Dermis microvascular lymphatic vessel endothelial cell (primary cell): Measurements from ENCODE around the gene MAML3. TPM values are rescaled to one million over a fixed set of nuclear protein-coding genes. Genes with fewer than 3 reads are reported as not detected.

Experiments used
- DNase-seq, 2 donors: peaks; one replicate each; pipeline versions ENCODE4 v3.0.0 to v3.0.0-alpha.2; 2010; ENCODE audit warnings: low read depth in 2 of 2
- total RNA-seq: library from RNA; depleted of rRNA; stranded (reverse); fragments of >200 nt; gene quantifications from 2 replicates; pipeline ENCODE4 v1.2.1, GENCODE V29; 2014

MAML3 gene
- total RNA-seq, 1 donor from 2014 or later = 4.4 TPM

- no peak for DNase-seq
Observed at GRCh38 chr4:140047017-140047640, 106.9 kb downstream of the MAML3 start.

GRCh38 chr4:140046543-140046942 lies 107.4 kb downstream of the MAML3 start:
- no peak for DNase-seq

GRCh38 chr4:140046016-140046415 lies 108.0 kb downstream of the MAML3 start:
- no peak for DNase-seq

DNA sequence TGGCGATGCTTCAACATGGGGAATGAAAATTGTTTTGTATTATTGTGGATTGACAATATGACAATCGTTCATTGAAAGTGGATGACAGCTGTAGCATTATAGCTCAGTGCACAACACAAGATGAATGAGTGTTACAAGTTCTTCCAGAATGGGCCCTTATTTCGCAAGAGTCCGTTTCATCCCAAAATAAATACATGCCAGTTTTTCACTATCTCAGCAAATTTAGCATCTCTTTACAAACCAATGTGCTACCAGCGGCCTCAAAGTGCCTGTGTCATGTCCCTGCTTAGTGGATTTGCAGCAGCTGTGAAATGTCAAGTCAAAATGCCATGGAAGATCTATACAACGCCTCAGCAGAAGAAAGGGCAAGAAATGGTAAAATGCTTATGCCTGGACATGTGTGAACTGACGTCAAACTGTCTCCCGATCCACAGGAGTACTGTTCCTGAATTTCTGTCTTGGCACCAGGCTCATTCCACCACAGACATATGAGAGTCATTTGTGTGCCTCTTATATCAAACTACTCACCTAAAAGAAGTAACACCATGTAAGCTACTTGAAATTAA lies 109.6 kb downstream of the MAML3 start:
- DNase-seq = no peak

DNA sequence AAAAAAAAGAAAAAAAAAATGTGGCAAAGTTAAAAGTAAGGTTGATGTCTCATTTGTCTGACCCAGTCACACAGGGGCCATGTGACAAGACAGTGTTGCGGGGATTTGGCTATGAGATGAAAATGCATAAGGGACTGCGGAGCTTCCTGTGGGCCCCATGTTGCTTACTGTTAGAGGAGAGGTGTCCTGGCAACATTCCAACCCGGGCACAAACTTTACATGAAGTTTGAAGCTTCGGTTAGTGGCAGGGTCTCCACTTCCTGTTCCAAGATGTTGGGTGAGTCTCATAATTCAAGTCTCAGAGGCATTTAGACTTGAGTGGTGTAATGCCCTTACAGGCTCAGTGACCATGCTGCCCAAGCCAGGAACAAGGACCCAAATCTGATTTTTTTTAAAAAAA lies 111.3 kb downstream of the MAML3 start:
- no peak for DNase-seq

DNA sequence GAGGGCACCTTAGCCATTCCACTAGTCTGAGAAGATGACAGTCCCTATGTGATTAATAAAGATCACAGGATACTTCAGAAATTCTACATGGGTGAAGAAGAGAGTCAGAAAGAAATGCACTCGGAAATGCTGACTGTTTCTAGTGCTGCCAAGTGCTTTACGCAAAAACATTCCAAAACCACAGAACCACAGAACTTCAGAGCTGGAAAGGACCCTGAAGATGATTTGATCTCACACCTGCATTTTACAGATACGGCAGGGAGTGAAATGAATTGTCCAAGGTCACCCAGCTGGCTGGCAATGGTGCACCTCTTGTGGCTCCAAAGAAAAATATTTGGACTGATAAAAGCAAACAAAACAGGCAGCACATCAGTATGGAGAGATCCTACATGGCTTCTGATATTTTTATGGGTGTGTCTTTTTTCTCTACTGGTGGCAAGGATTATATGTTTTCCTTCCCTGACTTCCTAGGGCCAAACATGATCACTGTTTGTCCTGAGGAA lies 115.9 kb downstream of the MAML3 start:
- DNase-seq = peak in 1 of 2 donors; percentile 47

DNA sequence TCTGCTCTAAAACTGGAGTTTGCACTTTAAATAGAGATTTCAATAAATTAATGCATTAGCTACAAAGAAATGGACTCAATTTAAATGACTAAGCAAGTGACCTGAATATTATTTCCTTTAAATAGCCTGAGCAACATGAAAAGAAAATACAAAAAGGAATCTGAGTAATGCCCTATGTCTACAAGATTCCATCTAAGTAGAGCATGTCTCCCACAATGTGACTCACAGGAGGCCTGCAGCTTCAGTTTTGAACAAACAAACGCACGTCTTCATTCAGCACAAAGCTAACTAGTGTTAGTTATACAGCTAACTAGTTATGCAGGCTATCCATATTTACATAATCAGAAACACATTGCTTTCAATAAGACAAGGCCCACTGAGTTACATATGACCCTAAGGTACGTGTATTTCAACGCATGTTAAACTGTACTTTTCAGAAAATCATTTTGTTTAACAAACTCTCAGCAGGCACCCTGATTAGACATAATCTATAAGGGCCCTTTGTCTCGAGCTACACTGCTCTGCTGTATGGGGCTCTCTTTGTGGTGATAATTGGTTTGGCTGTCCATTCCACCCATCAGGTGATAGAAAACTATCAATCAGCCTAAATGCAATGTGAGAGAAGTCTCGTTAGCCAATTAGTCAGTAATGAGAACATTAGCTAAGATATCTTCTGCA lies 116.5 kb downstream of the MAML3 start:
- peak in 1 of 2 donors; percentile 88 for DNase-seq

DNA sequence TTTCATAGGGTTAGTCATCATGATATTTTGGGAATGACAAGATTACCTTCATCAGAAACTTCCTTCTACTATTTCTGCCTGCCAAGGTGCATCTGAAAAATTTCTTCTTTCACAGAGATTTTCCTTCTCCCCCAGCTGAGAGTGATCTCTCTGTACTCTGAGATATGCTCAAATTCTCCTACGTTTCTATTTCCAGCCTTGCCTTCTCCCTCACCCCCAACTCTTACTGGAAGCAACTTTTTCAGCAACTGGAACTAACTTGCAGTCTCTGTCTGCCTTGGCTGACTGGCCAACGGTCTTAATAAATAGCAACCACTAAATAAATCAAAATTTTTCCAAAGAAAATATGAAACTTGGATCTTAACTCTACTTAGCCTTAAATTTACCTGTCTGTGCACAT lies 122.3 kb downstream of the MAML3 start:
- DNase-seq = no peak

DNA sequence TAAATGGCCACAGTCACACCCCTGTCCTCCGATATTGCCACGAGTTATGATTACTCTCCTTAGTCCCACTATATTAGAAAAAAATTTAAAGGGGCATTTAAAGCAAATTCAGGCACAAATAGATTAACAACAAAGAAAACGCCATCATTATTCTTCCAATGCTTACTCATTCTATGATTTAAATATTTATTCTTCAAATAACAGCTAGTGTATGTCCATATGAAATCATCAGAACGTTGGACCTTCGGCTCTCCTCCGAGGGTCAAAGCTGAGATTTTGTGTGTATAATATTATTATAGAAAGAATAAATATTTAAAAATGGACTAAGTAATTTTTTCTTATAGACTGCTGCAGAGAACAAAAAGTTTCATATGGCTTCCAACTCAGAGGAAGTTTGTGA lies 122.9 kb downstream of the MAML3 start:
- no peak for DNase-seq

GRCh38 chr4:140028676-140029517 lies 125.1 kb downstream of the MAML3 start:
- no peak for DNase-seq

- DNase-seq = no peak
Observed at GRCh38 chr4:140028101-140028500, 125.9 kb downstream of the MAML3 start.

DNA sequence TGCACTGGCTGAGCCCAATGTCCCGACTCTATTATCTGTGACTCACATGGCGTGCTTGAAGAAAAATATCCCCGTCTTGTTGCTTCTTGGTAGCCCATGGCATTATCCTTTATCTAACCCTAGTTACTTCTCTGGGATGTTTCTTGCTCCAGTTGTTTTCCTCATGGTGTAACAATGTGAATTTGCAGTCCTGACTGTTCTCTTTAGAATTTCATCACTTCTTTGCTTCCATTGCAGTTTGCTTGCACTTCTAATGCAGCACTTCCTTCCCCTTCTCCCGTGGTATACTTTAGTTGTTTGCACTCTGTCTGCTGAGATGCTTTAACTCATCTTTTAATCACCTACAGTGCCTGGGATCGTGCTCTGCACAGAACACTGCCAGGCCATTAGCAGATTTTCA lies 126.9 kb downstream of the MAML3 start:
- no peak for DNase-seq

DNA sequence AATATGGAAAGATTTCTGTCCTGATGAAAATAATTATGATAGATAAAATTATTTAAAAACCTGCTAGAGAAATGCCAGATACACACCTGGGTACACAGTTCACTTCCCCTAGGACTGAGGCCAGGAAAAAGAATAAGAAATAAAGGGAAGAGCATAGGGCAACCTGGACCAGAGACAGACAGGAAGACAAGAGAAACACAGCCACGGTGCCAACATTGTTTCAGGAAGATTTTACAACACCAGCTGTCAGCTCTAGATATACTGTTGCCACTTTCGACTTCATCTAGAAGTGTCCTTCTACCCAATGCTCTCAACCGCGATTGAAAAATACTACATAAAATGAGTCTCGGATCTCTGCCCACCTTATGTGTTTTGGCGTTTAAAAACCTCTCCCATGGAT lies 128.5 kb downstream of the MAML3 start:
- peak in 1 of 2 donors; percentile 56 for DNase-seq

GRCh38 chr4:140020457-140021361 lies 133.3 kb downstream of the MAML3 start:
- peak; percentile 29 to 36 for DNase-seq

- no peak for DNase-seq
Observed at GRCh38 chr4:140019619-140020347, 134.2 kb downstream of the MAML3 start.

DNA sequence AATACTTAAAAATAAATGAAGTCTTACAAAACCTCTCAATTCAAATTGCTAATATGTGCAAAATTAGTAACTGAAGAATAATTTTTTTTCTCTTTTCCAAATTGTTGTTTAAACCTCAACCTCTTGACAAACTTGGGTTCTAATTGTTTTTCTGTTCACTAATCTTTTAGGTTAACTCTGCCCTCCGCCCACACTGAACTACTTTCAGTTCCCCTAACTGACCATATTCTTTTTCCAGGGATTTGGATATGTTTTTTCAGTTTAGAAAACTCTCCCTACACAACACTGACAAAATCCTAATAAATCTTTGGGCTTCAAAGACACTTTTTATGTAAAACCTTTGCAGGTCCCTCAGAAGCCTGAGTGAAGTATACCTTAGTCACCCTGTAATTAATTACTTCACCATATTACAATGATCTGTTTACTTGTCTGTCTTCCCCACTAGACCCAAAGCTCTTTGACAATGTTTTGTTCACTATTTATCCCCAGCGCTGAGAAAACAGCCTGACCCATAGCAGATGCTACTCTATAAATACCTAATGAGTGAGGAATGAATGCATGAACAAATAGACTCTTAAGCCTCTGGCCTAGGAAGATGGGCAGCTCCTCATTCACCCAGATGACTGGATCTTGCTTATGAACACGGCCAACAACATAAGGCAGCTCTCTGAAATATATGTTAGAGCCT lies 134.9 kb downstream of the MAML3 start:
- DNase-seq = no peak

DNA sequence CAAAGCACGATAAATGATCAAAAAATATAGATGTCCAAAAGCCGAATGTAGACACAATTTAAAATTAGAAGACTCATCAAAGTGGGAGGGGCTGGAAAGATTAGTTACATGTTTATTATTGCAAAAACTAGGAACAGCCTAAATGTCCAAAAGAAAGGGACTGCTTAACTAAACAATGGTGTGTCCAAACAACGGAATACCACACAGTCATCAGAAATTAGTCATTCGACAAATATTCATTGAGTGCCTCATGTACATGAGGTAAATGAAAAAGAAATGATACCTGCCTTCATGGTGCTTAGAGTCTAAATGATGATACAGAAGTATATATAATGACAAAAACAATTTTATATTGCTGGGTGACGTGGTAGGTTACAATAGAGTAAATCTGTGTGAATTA lies 139.7 kb downstream of the MAML3 start:
- peak in 1 of 2 donors; percentile 20 for DNase-seq

DNA sequence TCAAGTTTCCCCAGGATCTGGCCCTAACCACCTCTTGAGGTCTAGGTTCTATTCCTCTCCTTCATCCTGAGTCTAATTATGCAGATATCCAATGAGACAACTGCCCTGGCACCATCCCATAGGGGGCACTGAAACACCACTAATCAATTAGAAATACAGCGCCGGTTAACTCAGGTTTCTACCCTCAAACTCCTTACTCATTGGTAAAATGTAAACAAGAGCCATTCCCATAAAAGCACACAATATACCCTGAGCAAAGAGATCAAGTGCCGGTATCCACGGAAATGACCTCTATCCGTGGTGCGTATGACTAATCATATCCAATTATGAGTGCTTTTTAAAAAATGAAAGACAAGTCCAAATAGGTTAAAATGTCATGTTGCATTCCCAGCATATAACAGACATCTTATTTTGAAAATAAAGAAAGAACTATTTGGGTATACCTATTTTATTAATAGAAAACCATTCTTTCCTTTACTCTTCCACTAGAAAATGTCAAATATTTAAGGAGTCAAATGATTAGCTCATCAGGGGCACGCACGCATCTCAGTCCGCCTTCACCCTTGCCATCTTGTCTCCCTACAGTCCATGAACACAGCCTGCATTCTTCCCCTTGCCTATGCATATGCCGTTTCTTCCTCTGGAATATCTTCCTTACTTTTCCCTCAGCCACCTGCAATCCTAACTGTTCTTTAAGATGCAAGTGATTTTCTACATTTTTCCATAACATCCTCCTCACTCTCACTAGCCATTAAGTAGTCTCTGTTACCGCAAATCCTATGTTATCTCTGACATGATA lies 141.1 kb downstream of the MAML3 start:
- peak; percentile 57 to 86 for DNase-seq

GRCh38 chr4:140005699-140006098 lies 148.3 kb downstream of the MAML3 start:
- peak in 1 of 2 donors; percentile 28 for DNase-seq
